EH (cell line): ENCODE data around the gene EBI3.
A peak's percentile ranks its signal among the peaks of the same experiment; 100 is the strongest.
"Not testable (repeated sequence)": the region's sequence is repeated elsewhere in the genome, so short reads cannot be mapped to it uniquely, and the experiment has no call there.

Experiments used
- DNase-seq: peaks from one replicate; pipeline ENCODE4 v3.0.0-alpha.2; 2015; ENCODE audit warnings: low read depth

EBI3 gene

DNA sequence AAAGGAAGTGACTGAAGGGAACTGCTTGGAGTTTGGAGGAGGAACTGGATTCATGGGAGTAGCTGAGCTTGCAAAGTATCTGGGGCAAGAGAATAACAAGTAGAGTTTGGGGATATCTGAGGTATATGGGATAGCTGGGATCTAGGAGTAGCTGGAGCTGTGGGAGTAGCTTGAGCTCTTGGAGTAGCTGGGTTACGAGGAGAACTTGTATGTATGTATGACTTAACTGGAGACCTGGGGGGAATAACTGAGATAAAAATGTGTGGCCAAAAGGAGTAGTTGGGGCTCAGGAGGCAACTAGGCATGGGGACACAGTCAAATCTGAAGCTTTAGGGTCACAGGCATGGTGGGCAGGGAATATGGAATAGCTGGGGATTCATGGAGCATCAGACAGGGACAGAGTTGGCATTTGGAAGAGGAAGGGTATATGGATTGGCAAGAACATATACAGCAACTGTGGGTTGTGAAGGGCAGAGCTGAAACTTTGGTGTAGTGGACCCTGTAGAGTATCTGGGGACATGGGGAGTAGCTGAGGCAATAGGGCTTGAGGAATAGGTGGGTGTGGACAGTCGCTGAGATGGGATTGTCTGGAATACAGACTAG is 28.3 kb upstream of the EBI3 start:
- DNase-seq = no peak

DNA sequence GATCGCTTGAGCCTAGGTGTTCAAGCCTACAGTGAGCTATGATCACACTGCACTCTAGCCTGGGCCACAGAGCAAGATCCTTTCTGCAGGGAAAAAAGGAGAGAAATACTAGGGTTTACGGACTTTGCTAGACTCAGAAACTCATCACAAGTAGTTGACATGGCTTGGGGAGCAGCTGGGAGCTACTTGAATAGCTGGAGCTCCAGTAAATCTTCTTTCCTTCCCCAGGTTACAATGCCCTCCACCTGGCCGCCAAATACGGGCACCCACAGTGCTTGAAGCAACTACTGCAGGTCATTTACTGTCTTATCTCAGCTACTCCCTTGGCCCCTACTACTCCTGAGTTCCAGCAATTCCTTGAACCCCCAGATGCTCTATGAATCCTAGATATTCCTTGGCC is 27.5 kb upstream of the EBI3 start:
- DNase-seq = no peak

DNA sequence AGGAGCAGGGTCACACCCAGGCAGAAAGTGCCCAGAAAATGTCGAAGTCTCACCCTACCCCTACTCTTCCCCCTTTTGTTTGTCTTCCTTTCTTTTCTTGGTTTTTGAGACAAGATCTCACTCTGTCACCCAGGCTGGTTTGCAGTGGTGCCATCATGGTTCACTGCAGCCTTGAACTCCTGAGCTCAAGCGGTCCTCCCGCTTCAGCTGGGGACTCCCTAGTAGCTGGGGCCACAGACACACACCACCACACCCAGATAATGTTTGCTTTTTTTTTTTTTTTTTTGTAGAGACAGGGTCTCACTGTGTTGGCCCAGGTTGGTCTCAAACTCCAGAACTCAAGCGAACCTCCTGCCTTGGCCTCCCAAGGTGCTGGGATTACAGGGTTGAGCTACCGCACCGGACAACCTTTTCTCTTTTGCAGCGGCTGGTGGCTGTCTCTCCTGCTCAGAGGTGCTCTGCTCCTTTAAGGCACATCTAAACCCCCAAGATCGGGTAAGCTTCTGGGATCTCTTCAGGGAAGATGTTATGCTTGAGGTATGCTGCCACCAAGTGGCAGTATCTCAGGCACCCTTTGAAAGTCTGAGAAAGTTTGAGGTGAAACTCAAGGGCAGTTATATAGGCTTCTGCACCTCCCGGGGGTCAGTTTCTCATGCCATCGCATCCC is 22.4 kb upstream of the EBI3 start:
- DNase-seq = peak; percentile 51

DNA sequence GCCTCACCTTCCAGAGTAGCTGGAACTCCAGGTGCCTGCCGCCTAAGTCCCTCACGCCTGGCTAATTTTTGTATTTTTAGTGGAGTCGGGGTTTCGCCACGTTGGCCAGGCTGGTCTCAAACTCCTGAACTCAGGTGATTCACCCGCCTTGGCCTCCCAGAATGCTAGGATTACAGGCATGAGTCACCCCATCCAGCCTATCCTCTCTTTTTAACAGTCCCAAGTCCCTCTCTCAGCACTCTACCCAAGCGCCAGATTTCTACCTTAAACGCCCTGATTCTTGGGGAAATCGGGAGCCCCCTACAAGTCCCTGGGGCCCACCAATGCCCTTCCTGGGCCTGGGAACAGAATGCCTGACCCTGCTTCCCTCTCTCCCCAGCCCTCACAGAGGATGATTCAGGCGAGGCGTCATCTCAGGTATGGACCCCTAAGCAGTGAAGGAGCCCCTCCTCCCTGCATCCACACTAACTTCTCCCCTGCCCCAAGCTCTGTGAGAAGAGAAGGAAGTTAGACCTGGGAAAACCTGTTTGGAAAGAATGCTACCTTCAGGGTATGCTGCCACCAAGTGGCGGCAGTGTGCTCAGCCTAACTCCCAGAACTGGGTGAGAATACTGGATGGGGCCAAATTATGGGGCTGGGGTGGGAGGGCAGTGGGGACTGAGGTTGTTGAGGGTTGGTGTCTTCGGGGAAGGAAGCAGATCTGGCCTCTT is 20.8 kb upstream of the EBI3 start:
- DNase-seq = peak; percentile 45

DNA sequence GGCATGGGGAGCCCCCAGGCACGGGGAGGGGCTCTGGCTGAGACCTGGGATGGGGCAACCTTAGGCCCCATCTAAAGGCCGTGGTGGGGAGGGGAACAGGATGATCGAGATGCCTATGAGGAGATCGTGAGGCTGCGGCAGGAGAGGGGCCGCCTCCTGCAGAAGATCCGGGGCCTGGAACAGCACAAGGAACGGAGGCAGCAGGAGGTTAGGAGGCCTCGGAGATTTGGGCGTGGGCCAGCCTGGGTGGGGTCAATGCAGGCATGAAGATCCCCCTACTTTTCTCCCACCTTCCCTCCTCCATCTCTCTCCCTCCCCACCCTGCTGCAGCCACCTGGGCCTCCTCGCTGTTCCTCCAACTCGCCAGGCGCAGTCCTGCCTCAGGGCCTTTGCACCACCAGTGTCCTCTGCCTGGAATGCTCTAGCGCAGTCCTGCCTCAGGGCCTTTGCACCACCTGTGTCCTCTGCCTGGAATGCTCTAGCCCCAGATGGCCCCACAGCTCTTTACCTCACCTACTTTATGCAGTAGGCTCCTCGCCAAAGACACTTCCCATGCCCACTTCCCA is 19.1 kb upstream of the EBI3 start:
- DNase-seq = no peak

DNA sequence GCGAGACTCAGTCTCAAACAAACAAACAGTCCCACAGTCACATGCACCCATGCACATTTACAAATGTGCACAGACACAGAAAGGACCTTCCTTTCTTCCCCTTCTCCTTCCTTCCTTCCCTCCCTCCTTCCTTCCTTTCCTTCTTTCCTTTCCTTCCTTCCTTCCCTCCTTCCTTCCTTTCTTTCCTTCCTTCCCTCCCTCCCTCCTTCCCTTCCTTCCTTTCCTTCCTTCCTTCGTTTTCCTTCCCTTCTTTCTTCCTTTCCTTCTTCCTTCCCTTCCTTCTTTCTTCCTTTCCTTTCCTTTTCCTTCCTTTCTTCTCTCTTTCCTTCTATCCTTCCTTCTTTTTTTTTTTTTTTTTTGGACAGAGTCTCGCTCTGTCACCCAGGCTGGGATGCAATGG is 16.2 kb upstream of the EBI3 start:
- DNase-seq = no peak

DNA sequence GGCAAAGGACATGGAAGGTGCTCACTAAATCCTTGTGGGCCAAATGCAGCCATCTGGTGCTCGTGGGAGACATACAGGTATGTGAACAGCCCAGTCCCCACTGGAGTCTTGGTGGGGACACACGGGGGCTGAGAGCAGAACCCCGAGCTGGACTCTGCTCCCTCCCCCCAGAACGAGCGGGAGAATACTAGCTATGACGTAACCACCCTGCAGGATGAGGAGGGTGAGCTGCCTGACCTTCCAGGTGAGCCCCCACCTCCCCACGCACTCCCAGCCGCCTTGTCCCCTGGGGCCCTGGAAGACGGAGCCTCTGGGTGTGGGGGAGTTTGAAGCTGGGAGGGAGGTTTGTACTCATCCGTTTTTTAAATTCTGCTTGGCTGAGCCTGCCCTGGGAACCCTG is 13.5 kb upstream of the EBI3 start:
- DNase-seq = no peak

DNA sequence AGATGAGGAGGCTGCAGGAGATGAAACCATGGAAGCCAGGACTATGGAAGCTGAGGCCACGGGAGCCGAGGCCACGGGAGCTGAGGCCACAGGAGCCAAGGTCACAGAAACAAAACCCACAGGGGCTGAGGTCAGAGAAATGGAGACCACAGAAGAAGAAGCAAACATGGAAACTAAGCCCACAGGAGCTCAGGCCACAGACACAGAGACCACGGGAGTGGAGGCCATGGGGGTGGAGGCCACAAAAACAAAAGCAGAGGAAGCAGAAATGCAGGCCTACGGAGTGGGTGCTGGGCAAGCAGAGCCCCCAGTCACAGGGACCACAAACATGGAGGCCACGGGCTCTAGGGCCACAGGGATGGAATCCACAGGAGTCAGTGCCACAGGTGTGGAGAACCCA is 12.5 kb upstream of the EBI3 start:
- no peak for DNase-seq

DNA sequence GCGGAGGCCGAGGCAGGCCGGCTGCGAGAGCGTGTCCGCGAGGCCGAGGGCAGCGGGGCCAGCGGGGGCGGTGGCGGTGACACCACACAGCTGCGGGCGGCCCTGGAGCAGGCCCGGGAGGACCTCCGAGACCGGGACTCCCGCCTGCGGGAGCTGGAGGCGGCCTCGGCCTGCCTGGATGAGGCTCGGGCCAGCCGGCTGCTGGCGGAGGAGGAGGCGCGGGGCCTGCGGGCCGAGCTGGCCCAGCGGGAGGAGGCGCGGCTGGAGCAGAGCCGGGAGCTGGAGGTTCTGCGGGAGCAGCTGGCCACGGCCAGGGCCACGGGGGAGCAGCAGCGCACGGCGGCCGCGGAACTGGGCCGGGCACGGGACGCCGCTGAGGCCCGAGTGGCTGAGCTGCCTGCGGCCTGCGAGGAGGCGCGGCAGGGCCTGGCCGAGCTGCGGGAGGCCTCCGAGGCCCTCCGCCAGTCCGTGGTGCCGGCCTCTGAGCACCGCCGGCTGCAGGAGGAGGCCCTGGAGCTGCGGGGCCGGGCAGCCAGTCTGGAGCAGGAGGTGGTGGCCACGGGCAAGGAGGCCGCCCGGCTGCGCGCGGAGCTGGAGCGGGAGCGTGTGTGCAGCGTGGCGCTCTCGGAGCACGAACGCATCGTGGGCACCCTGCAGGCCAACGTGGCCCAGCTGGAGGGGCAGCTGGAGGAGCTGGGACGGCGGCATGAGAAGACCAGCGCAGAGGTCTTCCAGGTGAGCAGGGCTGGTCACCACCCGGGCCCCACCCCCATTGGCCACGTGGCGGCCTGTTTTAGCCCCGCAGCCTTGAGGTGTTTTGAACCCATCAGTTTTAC is 11.7 kb upstream of the EBI3 start:
- DNase-seq = no peak

DNA sequence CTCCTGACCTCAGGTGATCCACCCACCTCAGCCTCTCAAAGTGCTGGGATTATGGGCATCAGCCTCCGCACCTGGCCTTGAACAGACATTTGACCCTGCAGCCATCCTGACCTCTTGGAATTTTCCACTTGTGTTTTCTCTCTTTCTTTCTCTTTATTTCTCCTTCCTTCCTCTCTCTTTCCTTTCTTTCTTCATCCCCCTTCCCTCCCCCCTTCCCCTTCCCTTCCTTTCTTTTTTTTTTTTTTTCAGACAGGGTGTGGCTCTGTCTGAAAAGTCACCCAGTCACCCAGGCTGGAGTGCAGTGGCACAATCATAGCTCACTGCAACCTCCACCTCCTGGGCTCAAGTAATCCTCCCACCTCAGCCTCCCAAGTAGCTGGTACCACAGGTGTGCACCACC is 10.8 kb upstream of the EBI3 start:
- DNase-seq = not testable (repeated sequence)

DNA sequence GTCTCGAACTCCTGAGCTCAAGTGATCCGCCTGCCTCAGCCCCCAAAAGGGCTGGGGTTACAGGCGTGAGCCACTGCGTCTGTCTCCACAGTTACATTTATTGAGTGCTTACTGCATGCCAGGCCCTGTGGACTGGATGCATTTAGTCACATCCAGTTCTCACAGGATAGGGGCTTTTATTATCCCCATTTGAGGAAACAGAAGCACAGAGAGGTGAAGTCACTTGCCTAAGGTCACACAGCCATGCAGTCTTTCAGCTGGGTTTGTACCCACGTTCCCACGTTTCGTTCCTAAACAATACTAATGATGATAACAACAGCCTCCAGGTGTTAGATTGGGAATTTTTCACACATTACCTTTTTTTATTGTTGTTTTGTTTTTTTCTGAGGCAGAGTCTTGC is 9.1 kb upstream of the EBI3 start:
- DNase-seq = no peak

DNA sequence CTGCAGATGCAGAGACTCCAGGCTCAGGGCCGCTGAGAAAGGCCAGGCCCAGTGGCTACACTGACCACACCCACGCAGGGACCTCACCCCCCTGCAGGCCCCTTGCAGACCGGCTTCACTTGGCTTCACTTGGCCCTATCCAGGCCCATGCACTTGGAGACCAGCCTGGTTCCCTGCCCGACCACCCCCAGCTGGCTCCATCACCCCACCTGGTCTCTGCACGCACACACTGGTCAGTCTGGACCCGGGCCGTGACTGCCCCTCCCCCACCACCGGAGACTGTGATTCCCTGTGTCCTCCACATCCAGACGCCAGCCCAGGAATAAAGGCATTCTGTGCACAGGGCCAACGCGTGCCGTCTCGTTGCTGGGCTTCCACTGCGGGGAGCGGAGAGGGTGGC is 4.9 kb upstream of the EBI3 start:
- DNase-seq = no peak

DNA sequence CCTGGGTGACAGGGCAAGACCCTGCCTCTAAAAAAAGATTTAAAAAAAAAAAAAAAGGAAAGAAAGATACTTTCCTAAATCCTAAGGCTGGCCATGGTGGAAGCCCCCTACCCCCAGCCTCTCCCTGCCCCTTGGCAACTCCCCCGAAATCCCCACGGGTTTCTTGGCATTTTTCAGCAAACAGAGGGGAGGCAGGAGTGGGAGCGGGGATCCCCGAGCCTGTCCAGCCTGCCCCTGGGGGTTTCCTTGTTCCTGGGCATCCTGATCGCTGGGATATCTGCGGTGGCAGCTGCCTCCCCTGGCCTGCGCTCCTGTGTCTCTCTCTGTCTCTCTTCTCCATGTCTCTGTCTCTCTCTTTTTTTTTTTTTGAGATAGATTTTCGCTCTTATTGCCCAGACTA is 3.4 kb upstream of the EBI3 start:
- no peak for DNase-seq

DNA sequence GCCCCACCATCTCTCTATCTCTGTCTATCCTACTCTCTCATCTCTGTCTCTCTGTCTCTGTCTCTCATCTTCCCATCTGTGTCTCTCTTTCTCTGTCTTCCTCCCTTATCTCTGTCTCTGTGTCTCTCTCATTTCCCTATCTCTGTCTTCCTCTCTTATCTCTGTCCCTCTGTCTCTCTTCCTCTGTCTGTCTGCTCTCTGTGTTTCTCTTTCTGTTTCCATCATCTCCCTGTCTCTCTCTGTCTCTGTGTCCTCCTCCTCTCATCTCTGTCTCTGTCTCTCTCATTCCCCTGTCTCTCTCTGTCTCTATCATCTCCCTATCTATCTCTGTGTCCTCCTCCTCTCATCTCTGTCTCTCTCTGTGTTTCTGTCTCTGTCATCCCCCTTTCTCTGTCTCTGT is 1.6 kb upstream of the EBI3 start:
- no peak for DNase-seq

DNA sequence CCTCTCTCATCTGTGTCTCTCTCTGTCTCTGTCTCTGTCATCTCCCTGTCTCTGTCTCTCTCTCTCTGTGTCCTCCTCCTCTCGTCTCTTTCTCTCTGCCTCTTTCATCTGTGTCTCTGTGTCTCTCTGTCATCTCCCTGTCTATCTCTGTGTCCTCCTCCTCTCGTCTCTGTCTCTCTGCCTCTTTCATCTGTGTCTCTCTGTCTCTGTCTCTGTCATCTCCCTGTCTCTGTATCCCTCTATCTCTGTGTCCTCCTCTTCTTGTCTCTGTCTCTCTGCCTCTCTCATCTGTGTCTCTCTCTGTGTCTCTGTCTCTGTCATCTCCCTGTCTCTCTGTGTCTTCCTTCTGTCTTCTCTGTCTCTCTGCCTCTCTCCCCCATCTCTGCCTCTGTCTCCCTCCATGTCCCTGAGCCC is 551 bp upstream of the EBI3 start:
- DNase-seq = no peak

DNA sequence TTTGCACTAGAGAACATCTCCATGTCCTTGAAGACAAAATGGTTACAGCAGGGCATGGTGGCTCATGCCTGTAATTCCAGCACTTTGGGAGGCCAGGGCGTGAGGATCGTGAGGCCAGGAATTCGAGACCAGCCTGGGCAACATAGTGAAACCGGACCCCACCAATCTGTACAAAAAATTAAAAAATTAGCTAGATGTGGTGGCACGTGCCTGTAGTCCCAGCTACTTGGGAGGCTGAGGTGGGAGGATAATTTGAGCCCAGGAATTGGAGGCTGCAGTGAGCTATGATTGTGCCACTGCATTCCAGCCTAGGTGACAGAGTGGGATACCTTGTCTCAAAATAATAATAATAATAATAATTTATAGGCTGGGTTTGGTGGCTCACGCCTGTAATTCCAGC is 914 bp downstream of the EBI3 start:
- DNase-seq = not testable (repeated sequence)

DNA sequence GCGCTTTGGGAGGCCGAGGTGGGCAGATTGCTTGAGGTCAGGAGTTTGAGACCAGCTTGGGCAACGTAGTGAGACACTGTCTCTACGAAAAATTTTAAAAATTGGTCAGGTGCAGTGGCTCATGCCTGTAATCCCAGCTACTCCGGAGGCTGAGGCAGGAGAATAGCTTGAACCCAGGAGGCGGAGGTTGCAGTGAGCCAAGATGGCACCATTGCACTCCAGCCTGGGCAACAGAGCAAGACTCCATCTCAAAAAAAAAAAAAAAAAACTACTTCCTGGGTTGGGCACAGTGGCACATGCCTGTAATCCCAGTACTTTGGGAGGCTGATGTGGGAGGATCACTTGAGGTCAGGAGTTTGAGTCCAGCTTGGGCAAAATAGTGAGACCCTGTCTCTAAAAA is 2.2 kb downstream of the EBI3 start:
- DNase-seq = not testable (repeated sequence)

DNA sequence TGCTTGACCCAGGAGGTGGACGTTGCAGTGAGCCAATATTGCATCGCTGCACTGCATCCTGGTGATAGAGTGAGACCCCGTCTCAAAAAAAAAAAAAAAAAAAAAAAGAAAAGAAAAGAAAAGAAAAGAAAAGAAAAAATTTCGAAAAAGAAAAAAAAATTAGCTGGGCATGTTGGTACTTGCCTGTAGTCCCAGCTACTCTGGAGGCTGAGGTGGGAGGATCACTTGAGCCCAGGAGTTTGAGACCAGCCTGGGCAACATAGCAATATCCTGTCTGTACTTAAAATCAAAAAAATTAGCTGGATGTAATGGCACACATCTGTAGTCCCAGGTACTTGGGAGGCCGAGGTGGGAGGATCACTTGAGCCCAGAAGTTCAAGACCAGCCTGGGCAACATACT is 2.8 kb downstream of the EBI3 start:
- DNase-seq = not testable (repeated sequence)

DNA sequence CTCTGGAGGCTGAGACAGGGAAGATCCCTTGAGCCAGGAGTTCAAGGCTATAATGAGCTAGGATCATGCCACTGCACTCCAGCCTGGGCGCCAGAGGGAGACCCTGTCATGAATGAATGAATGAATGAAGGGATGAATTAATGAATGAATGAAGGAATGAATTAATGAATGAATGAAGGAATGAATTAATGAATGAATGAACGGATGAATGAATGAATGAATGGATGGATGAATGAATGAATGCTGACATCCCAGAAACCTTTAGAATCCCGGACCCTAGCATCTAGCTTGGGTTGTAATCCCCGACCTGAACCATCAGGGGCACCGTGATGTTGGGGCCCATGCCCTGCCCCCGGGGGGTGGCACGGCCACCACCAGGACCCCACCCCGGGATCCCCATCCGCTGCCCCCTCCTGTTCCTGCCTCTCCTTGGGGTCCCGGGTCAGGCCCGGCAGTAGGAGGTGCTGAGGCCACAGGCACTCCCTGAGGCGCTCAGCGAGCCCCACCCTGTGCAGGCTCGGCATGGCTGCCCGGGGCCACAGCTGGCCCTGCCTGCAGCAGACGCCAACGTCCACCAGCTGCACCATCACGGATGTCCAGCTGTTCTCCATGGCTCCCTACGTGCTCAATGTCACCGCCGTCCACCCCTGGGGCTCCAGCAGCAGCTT is 3.4 kb downstream of the EBI3 start:
- no peak for DNase-seq

DNA sequence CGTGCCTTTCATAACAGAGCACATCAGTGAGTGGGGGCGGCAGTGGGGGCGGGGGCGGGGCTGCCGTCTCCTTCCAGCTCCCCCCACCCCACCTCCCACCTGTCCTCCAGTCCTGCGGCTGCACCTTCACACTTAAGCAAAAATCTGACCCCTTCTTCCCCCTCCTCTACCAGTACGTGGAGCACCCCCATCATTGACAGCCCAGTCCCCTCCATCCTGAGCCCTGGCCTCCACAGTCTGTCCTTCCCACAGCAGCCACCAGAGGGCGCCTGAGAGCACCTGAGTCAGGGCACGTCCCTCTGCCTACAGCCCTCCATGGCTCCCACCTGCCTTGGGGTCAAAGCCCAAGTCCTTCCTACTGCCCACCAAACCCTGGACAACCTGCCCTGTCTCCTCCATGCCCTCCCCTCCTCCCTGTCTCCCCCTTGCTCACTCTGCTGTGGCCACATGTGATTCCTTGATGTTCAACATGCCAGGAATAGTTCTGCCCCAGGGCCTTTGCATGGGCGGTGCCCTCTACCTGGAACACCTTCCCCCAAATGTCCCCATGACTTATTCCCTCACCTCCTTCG is 4.0 kb downstream of the EBI3 start:
- DNase-seq = peak; percentile 19

DNA sequence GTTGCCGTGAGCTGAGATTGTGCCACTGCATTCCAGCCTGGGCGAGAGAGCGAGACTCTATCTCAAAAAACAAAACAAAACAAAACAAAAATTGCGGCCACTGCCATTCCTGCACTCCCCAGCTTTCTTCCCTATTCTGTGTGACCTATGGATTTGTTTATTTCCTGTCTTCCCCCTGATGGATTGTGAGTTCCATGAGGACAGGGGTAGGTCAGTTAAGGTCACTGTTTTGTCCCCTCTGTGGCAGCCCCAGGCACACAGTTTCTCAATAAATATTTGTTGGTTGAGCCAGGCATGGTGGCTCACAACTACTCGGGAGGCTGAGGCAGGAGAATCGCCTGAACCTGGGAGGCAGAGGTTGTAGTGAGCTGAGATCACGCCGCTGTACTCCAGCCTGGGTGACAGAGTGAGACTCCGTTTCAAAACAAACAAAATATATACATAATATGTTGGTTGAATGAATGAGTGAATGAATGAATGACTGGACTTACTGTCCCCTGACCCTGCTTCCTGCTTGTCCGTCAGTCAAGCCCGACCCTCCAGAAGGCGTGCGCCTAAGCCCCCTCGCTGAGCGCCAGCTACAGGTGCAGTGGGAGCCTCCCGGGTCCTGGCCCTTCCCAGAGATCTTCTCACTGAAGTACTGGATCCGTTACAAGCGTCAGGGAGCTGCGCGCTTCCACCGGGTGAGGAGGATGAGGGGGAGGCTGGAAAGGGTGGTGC is 5.0 kb downstream of the EBI3 start:
- DNase-seq = no peak
